HCT116 (cell line): ENCODE data around the gene TES.

Experiments
- ATF3 ChIP-seq: IDR thresholded peaks from 2 replicates; pipeline ENCODE4 v1.6.1; 2012
- CTCF ChIP-seq, 3 experiments: fragments of 200-600 bp in 1 of 3; sonication (generic) in 1 of 3; IDR thresholded peaks in 2 of 3; conservative IDR thresholded peaks in 1 of 3; 2 replicates each; pipeline ENCODE4 v1.5.1; 2012 to 2017; ENCODE audit warnings: low read depth in 2 of 3, low read length in 2 of 3, antibody characterized with exemption in 1 of 3, borderline replicate concordance in 1 of 3, control low read depth in 1 of 3, mild to moderate bottlenecking in 1 of 3, mixed read lengths in 1 of 3, mixed run types in 1 of 3, moderate library complexity in 1 of 3; ENCODE audit not compliant: insufficient read depth in 1 of 3
- POLR2A ChIP-seq: IDR thresholded peaks from 2 replicates; pipeline ENCODE4 v1.7.0; 2011; ENCODE audit warnings: borderline replicate concordance; ENCODE audit not compliant: insufficient read depth, insufficient read length; ENCODE audit errors: extremely low read depth

- TF ChIP-seq POLR2A (no peak), CTCF (IDR thresholded peaks at IDR 0.05 in 2 of 3, conservative IDR thresholded peaks at IDR 0.05 in 1 of 3; ENCODE audit: borderline replicate concordance in 1 of 3, insufficient read depth in 1 of 3, low read depth in 2 of 3, low read length in 2 of 3) (no peak), ATF3 (no peak)
These were observed 2.5 kb downstream of the TES start for GRCh38 chr7:116212869-116213268.
